HepG2 (cell line): ENCODE data around the gene TTC28. TPM values are rescaled to one million over a fixed set of nuclear protein-coding genes. Genes with fewer than 3 reads are reported as not detected.

Source experiments
- NR0B2 ChIP-seq: sonication (generic); formaldehyde crosslinking; IDR thresholded peaks from 2 replicates; pipeline ENCODE4 v1.4.0; 2020; ENCODE audit warnings: mild to moderate bottlenecking, missing genetic modification reagents
- POGZ ChIP-seq: sonication (generic); formaldehyde crosslinking; IDR thresholded peaks from 2 replicates; pipeline ENCODE4 v1.4.0; 2020; ENCODE audit warnings: mild to moderate bottlenecking, missing genetic modification reagents
- RELA ChIP-seq: sonication (generic); formaldehyde crosslinking; IDR thresholded peaks from 2 replicates; pipeline ENCODE4 v1.4.0; 2020; ENCODE audit warnings: missing genetic modification reagents
- SNRNP70 ChIP-seq: fragments of 200-400 bp; formaldehyde crosslinking; IDR thresholded peaks from 2 replicates; pipeline ENCODE4 v1.6.1; 2017; ENCODE audit warnings: mild to moderate bottlenecking, low read depth, low read length, moderate library complexity
- ZBTB46 ChIP-seq: sonication (generic); formaldehyde crosslinking; IDR thresholded peaks from 2 replicates; pipeline ENCODE4 v1.4.0; 2020; ENCODE audit warnings: mild to moderate bottlenecking, missing genetic modification reagents, borderline replicate concordance
- ZC3H13 ChIP-seq: sonication (generic); formaldehyde crosslinking; IDR thresholded peaks from 2 replicates; pipeline ENCODE4 v1.8.1; 2023; ENCODE audit warnings: mild to moderate bottlenecking, missing genetic modification reagents, moderate library complexity
- ZFP91 ChIP-seq: sonication (generic); formaldehyde crosslinking; IDR thresholded peaks from 2 replicates; pipeline ENCODE4 v1.9.0; 2022; ENCODE audit warnings: missing genetic modification reagents, mild to moderate bottlenecking, borderline replicate concordance
- ZNF546 ChIP-seq: sonication (generic); formaldehyde crosslinking; conservative IDR thresholded peaks from 2 replicates; pipeline ENCODE4 v1.8.1; 2023; ENCODE audit warnings: mild to moderate bottlenecking, missing genetic modification reagents
- ZNF598 ChIP-seq: sonication (generic); formaldehyde crosslinking; IDR thresholded peaks from 2 replicates; pipeline ENCODE4 v1.5.1; 2020; ENCODE audit warnings: mild to moderate bottlenecking, missing genetic modification reagents, borderline replicate concordance
- ZNF674 ChIP-seq: sonication (generic); formaldehyde crosslinking; IDR thresholded peaks from 2 replicates; pipeline ENCODE4 v1.5.0; 2020; ENCODE audit warnings: low read depth, mild to moderate bottlenecking, missing genetic modification reagents
- ZNF850 ChIP-seq: sonication (generic); formaldehyde crosslinking; conservative IDR thresholded peaks from 2 replicates; pipeline ENCODE4 v1.9.0; 2021; ENCODE audit warnings: mild to moderate bottlenecking, missing genetic modification reagents
- polyA plus RNA-seq, 8 experiments: library from polyadenylated mRNA; depleted of rRNA in 3 of 8; stranded (reverse) in 7 of 8; unstranded in 1 of 8; fragments of >200 nt; fragmentation: Illumina TruSeq in 4 of 8; extraction: Trizol in 4 of 8; gene quantifications; 2 replicates each; pipeline versions ENCODE4 v1.2.1 to v1.2.3, GENCODE V29; 2011 to 2016; ENCODE audit warnings: low read depth in 4 of 8, missing spikeins in 1 of 8, mixed read lengths in 1 of 8; ENCODE audit not compliant: insufficient read depth in 1 of 8
- total RNA-seq, 5 experiments: library from RNA; depleted of rRNA; stranded (reverse); fragments of >200 nt; fragmentation: Illumina TruSeq; extraction: Trizol; gene quantifications; 2 replicates each; pipeline ENCODE4 v1.2.3, GENCODE V29; 2016; ENCODE audit warnings: low read depth in 1 of 5
- TF ChIP-seq, protein P1 (sequence below): sonication (generic); formaldehyde crosslinking; IDR thresholded peaks from 2 replicates; pipeline ENCODE4 v1.5.0; 2020; ENCODE audit warnings: missing genetic modification reagents
- TF ChIP-seq, protein P2 (sequence below): fragments of 450-650 bp; IDR thresholded peaks from 2 replicates; pipeline ENCODE4 v1.6.1; 2016
- TF ChIP-seq, protein P3 (sequence below): sonication (generic); formaldehyde crosslinking; IDR thresholded peaks from 2 replicates; pipeline ENCODE4 v1.5.0; 2020; ENCODE audit warnings: mild to moderate bottlenecking, missing genetic modification reagents, moderate library complexity
- TF ChIP-seq, protein P4 (sequence below): sonication (generic); formaldehyde crosslinking; IDR thresholded peaks from 2 replicates; pipeline ENCODE4 v1.4.0; 2020; ENCODE audit warnings: missing genetic modification reagents, borderline replicate concordance

The TTC28 gene
- total and polyA plus RNA-seq, 2 of the 13 experiments (the other 11 are each of a cell fraction or from before 2014, with no cell fraction given), result 4.2 to 13.1 TPM

DNA sequence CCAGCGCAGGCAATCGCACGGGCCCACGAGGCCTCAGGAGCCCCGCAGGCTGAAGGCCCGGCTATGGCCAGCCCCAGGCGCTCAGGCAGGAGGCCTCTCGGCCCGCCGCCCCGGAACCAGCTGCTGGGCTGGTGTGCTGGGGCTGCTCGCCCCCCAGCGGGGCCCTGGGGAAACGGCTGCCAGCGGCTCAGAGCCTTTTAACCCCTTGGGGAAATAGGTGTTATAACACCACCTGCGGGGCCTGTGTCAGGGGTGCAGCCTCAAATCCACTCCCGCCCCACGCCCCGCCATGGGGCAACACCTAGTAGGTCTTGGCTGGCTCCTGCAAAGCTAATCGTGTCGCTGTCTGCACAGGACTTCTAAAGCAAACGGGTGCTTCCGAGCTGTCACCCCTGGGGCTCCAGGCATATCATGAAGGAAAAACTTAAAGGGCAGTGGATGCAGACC lies 237.4 kb downstream of the TTC28 start (continued):
- TF ChIP-seq, protein P1, sequence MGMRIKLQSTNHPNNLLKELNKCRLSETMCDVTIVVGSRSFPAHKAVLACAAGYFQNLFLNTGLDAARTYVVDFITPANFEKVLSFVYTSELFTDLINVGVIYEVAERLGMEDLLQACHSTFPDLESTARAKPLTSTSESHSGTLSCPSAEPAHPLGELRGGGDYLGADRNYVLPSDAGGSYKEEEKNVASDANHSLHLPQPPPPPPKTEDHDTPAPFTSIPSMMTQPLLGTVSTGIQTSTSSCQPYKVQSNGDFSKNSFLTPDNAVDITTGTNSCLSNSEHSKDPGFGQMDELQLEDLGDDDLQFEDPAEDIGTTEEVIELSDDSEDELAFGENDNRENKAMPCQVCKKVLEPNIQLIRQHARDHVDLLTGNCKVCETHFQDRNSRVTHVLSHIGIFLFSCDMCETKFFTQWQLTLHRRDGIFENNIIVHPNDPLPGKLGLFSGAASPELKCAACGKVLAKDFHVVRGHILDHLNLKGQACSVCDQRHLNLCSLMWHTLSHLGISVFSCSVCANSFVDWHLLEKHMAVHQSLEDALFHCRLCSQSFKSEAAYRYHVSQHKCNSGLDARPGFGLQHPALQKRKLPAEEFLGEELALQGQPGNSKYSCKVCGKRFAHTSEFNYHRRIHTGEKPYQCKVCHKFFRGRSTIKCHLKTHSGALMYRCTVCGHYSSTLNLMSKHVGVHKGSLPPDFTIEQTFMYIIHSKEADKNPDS, result no peak
- TF ChIP-seq, protein P2, sequence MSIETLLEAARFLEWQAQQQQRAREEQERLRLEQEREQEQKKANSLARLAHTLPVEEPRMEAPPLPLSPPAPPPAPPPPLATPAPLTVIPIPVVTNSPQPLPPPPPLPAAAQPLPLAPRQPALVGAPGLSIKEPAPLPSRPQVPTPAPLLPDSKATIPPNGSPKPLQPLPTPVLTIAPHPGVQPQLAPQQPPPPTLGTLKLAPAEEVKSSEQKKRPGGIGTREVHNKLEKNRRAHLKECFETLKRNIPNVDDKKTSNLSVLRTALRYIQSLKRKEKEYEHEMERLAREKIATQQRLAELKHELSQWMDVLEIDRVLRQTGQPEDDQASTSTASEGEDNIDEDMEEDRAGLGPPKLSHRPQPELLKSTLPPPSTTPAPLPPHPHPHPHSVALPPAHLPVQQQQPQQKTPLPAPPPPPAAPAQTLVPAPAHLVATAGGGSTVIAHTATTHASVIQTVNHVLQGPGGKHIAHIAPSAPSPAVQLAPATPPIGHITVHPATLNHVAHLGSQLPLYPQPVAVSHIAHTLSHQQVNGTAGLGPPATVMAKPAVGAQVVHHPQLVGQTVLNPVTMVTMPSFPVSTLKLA, result no peak
- TF ChIP-seq ZNF598, result peak; percentile 77
- TF ChIP-seq ZFP91, result peak; percentile 73
- no peak for TF ChIP-seq SNRNP70
- TF ChIP-seq ZBTB46, result no peak
- no peak for TF ChIP-seq ZC3H13 (CRISPR knock-in tag)
- TF ChIP-seq, protein P3, sequence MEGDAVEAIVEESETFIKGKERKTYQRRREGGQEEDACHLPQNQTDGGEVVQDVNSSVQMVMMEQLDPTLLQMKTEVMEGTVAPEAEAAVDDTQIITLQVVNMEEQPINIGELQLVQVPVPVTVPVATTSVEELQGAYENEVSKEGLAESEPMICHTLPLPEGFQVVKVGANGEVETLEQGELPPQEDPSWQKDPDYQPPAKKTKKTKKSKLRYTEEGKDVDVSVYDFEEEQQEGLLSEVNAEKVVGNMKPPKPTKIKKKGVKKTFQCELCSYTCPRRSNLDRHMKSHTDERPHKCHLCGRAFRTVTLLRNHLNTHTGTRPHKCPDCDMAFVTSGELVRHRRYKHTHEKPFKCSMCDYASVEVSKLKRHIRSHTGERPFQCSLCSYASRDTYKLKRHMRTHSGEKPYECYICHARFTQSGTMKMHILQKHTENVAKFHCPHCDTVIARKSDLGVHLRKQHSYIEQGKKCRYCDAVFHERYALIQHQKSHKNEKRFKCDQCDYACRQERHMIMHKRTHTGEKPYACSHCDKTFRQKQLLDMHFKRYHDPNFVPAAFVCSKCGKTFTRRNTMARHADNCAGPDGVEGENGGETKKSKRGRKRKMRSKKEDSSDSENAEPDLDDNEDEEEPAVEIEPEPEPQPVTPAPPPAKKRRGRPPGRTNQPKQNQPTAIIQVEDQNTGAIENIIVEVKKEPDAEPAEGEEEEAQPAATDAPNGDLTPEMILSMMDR, result peak; percentile 94
- no peak; the same call in 1 of the 2 replicates for TF ChIP-seq ZNF546
- TF ChIP-seq, protein P4, sequence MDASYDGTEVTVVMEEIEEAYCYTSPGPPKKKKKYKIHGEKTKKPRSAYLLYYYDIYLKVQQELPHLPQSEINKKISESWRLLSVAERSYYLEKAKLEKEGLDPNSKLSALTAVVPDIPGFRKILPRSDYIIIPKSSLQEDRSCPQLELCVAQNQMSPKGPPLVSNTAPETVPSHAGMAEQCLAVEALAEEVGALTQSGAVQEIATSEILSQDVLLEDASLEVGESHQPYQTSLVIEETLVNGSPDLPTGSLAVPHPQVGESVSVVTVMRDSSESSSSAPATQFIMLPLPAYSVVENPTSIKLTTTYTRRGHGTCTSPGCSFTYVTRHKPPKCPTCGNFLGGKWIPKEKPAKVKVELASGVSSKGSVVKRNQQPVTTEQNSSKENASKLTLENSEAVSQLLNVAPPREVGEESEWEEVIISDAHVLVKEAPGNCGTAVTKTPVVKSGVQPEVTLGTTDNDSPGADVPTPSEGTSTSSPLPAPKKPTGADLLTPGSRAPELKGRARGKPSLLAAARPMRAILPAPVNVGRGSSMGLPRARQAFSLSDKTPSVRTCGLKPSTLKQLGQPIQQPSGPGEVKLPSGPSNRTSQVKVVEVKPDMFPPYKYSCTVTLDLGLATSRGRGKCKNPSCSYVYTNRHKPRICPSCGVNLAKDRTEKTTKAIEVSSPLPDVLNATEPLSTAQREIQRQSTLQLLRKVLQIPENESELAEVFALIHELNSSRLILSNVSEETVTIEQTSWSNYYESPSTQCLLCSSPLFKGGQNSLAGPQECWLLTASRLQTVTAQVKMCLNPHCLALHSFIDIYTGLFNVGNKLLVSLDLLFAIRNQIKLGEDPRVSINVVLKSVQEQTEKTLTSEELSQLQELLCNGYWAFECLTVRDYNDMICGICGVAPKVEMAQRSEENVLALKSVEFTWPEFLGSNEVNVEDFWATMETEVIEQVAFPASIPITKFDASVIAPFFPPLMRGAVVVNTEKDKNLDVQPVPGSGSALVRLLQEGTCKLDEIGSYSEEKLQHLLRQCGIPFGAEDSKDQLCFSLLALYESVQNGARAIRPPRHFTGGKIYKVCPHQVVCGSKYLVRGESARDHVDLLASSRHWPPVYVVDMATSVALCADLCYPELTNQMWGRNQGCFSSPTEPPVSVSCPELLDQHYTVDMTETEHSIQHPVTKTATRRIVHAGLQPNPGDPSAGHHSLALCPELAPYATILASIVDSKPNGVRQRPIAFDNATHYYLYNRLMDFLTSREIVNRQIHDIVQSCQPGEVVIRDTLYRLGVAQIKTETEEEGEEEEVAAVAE (CRISPR knock-in tag), result no peak
- TF ChIP-seq NR0B2 (CRISPR knock-in tag), result no peak
- TF ChIP-seq POGZ, result peak; percentile 68; the same call in 1 of the 2 replicates
- no peak for TF ChIP-seq RELA (CRISPR knock-in tag)
- TF ChIP-seq ZNF674 (CRISPR knock-in tag), result 0 out of 2 replicates have a peak, but pooled peaks have one; percentile 48
- no peak for TF ChIP-seq ZNF850 (CRISPR knock-in tag)
